HepG2 (cell line): ENCODE measurements around the gene BGN. TPM values are rescaled to one million over a fixed set of nuclear protein-coding genes. Genes with fewer than 3 reads are reported as not detected.

ENCODE experiments used
- ATF1 ChIP-seq: IDR thresholded peaks from 2 replicates; pipeline ENCODE4 v1.6.1; 2016; ENCODE audit warnings: mild to moderate bottlenecking, control low read depth
- CBX2 ChIP-seq, 2 experiments: fragments of 200-600 bp in 1 of 2; sonication (generic); formaldehyde crosslinking in 1 of 2; IDR thresholded peaks; 2 replicates each; pipeline versions ENCODE4 v1.7.0 to v1.8.1; 2018 to 2022; ENCODE audit warnings: low read depth in 2 of 2, low read length in 1 of 2, mild to moderate bottlenecking in 1 of 2, missing genetic modification reagents in 1 of 2
- CENPX ChIP-seq: sonication (generic); formaldehyde crosslinking; IDR thresholded peaks from 2 replicates; pipeline ENCODE4 v1.9.0; 2021; ENCODE audit warnings: mild to moderate bottlenecking, missing genetic modification reagents, moderate library complexity
- FOXK1 ChIP-seq: sonication (generic); formaldehyde crosslinking; IDR thresholded peaks from 2 replicates; pipeline ENCODE4 v1.4.0; 2020; ENCODE audit warnings: low read depth, missing genetic modification reagents, borderline replicate concordance
- GATA4 ChIP-seq: sonication (generic); IDR thresholded peaks from 2 replicates; pipeline ENCODE4 v1.6.1; 2016; ENCODE audit warnings: antibody characterized with exemption, low read depth, borderline replicate concordance
- JARID2 ChIP-seq: sonication (generic); formaldehyde crosslinking; IDR thresholded peaks from 2 replicates; pipeline ENCODE4 v1.8.1; 2023; ENCODE audit warnings: missing genetic modification reagents, inconsistent platforms; ENCODE audit not compliant: insufficient replicate concordance
- KAT7 ChIP-seq: IDR thresholded peaks from 2 replicates; pipeline ENCODE4 v1.6.1; 2018; ENCODE audit warnings: borderline replicate concordance, missing compliant biosample characterization
- MIER2 ChIP-seq: IDR thresholded peaks from 2 replicates; pipeline ENCODE4 v1.6.1; 2016; ENCODE audit warnings: missing biosample characterization, missing genetic modification reagents
- MTA3 ChIP-seq: sonication (generic); formaldehyde crosslinking; IDR thresholded peaks from 2 replicates; pipeline ENCODE4 v1.4.0; 2020; ENCODE audit warnings: missing genetic modification reagents
- NAIF1 ChIP-seq: sonication (generic); formaldehyde crosslinking; IDR thresholded peaks from 2 replicates; pipeline ENCODE4 v1.5.0; 2020; ENCODE audit warnings: mild to moderate bottlenecking, missing genetic modification reagents, borderline replicate concordance
- NCOA1 ChIP-seq: sonication (generic); formaldehyde crosslinking; IDR thresholded peaks from 2 replicates; pipeline ENCODE4 v1.9.0; 2021; ENCODE audit warnings: missing genetic modification reagents
- PAXIP1 ChIP-seq: sonication (generic); formaldehyde crosslinking; conservative IDR thresholded peaks from 2 replicates; pipeline ENCODE4 v1.4.0; 2020; ENCODE audit warnings: mild to moderate bottlenecking, missing genetic modification reagents, moderate library complexity
- SIX1 ChIP-seq: sonication (generic); formaldehyde crosslinking; IDR thresholded peaks from 2 replicates; pipeline ENCODE4 v1.4.0; 2020; ENCODE audit warnings: missing genetic modification reagents, borderline replicate concordance
- SP140L ChIP-seq: sonication (generic); formaldehyde crosslinking; IDR thresholded peaks from 2 replicates; pipeline ENCODE4 v1.4.0; 2020; ENCODE audit warnings: missing genetic modification reagents, borderline replicate concordance
- TAF1 ChIP-seq: sonication (generic); formaldehyde crosslinking; IDR thresholded peaks from 2 replicates; pipeline ENCODE4 v1.4.0; 2020; ENCODE audit warnings: missing genetic modification reagents
- TFAP4 ChIP-seq: sonication (generic); IDR thresholded peaks from 2 replicates; pipeline ENCODE4 v1.6.1; 2016; ENCODE audit warnings: low read depth, borderline replicate concordance
- ZBTB38 ChIP-seq: sonication (generic); formaldehyde crosslinking; IDR thresholded peaks from 2 replicates; pipeline ENCODE4 v1.5.1; 2020; ENCODE audit warnings: mild to moderate bottlenecking, missing genetic modification reagents
- ZFP62 ChIP-seq: sonication (generic); formaldehyde crosslinking; IDR thresholded peaks from 2 replicates; pipeline ENCODE4 v1.4.0; 2020; ENCODE audit warnings: missing genetic modification reagents
- ZNF121 ChIP-seq: sonication (generic); formaldehyde crosslinking; IDR thresholded peaks from 2 replicates; pipeline ENCODE4 v1.5.0; 2020; ENCODE audit warnings: mild to moderate bottlenecking, missing genetic modification reagents
- ZNF230 ChIP-seq: sonication (generic); formaldehyde crosslinking; IDR thresholded peaks from 2 replicates; pipeline ENCODE4 v1.4.0; 2020; ENCODE audit warnings: mild to moderate bottlenecking, missing genetic modification reagents
- ZNF251 ChIP-seq: sonication (generic); formaldehyde crosslinking; IDR thresholded peaks from 2 replicates; pipeline ENCODE4 v1.9.0; 2021; ENCODE audit warnings: mild to moderate bottlenecking, missing genetic modification reagents
- ZNF343 ChIP-seq: sonication (generic); formaldehyde crosslinking; IDR thresholded peaks from 2 replicates; pipeline ENCODE4 v1.4.0; 2020; ENCODE audit warnings: mild to moderate bottlenecking, missing genetic modification reagents
- ZNF563 ChIP-seq: sonication (generic); formaldehyde crosslinking; IDR thresholded peaks from 2 replicates; pipeline ENCODE4 v1.8.0; 2022; ENCODE audit warnings: mild to moderate bottlenecking, moderate library complexity, missing genetic modification reagents
- ZNF580 ChIP-seq: IDR thresholded peaks from 2 replicates; pipeline ENCODE4 v1.6.1; 2016; ENCODE audit warnings: low read depth, borderline replicate concordance
- ZNF7 ChIP-seq: IDR thresholded peaks from 2 replicates; pipeline ENCODE4 v1.6.1; 2016; ENCODE audit warnings: missing biosample characterization, missing genetic modification reagents
- ZNF746 ChIP-seq: sonication (generic); formaldehyde crosslinking; IDR thresholded peaks from 2 replicates; pipeline ENCODE4 v1.8.0; 2022; ENCODE audit warnings: mild to moderate bottlenecking, missing genetic modification reagents
- ZNF747 ChIP-seq: sonication (generic); formaldehyde crosslinking; IDR thresholded peaks from 2 replicates; pipeline ENCODE4 v1.8.1; 2023; ENCODE audit warnings: missing genetic modification reagents, mild to moderate bottlenecking, borderline replicate concordance
- ZSCAN21 ChIP-seq: sonication (generic); formaldehyde crosslinking; IDR thresholded peaks from 2 replicates; pipeline ENCODE4 v1.8.0; 2022; ENCODE audit warnings: mild to moderate bottlenecking, missing genetic modification reagents, moderate library complexity, borderline replicate concordance
- polyA plus RNA-seq, 8 experiments: library from polyadenylated mRNA; depleted of rRNA in 3 of 8; stranded (reverse) in 7 of 8; unstranded in 1 of 8; fragments of >200 nt; fragmentation: Illumina TruSeq in 4 of 8; extraction: Trizol in 4 of 8; gene quantifications; 2 replicates each; pipeline versions ENCODE4 v1.2.1 to v1.2.3, GENCODE V29; 2011 to 2016; ENCODE audit warnings: low read depth in 4 of 8, missing spikeins in 1 of 8, mixed read lengths in 1 of 8; ENCODE audit not compliant: insufficient read depth in 1 of 8
- total RNA-seq, 5 experiments: library from RNA; depleted of rRNA; stranded (reverse); fragments of >200 nt; fragmentation: Illumina TruSeq; extraction: Trizol; gene quantifications; 2 replicates each; pipeline ENCODE4 v1.2.3, GENCODE V29; 2016; ENCODE audit warnings: low read depth in 1 of 5

Gene BGN
- total and polyA plus RNA-seq, 2 of the 13 experiments (the other 11 are each of a cell fraction or from before 2014, with no cell fraction given) = 0.18 to 0.63 TPM

GRCh38 chrX:153488231-153488914 lies 6.4 kb upstream of the BGN start (continued):
- peak; percentile 88 for TF ChIP-seq PAXIP1 (CRISPR knock-in tag)
- TF ChIP-seq ZNF563 (CRISPR knock-in tag) = no peak
- TF ChIP-seq SIX1 (CRISPR knock-in tag) = no peak
- no peak for TF ChIP-seq ZNF580 (CRISPR knock-in tag)
- TF ChIP-seq MIER2 (CRISPR knock-in tag) = no peak
- TF ChIP-seq ZFP62 (CRISPR knock-in tag) = no peak
- peak; percentile 88 for TF ChIP-seq TFAP4
- TF ChIP-seq ZNF121 (CRISPR knock-in tag) = no peak
- TF ChIP-seq CENPX = no peak
- no peak for TF ChIP-seq GATA4
- TF ChIP-seq ZBTB38 = no peak
- TF ChIP-seq NCOA1 = no peak
- no peak for TF ChIP-seq KAT7 (CRISPR knock-in tag)
- TF ChIP-seq ZNF746 (CRISPR knock-in tag) = peak; percentile 40; the same call in 1 of the 2 replicates
- TF ChIP-seq ATF1 = no peak
- TF ChIP-seq NAIF1 (CRISPR knock-in tag) = no peak
- TF ChIP-seq ZNF747 (CRISPR knock-in tag) = no peak
- no peak for TF ChIP-seq ZNF7 (CRISPR knock-in tag)
- no peak for TF ChIP-seq CBX2 (IDR thresholded peaks at IDR 0.05; ENCODE audit: low read depth, low read length)
- TF ChIP-seq CBX2 (CRISPR knock-in tag; IDR thresholded peaks at IDR 0.05; ENCODE audit: low read depth) = no peak
- TF ChIP-seq ZNF343 (CRISPR knock-in tag) = no peak
- TF ChIP-seq ZNF251 (CRISPR knock-in tag) = no peak
- no peak for TF ChIP-seq FOXK1
- no peak for TF ChIP-seq SP140L (CRISPR knock-in tag)
- TF ChIP-seq TAF1 (CRISPR knock-in tag) = no peak
- no peak for TF ChIP-seq MTA3 (CRISPR knock-in tag)
- TF ChIP-seq ZSCAN21 = peak; percentile 51; the same call in 1 of the 2 replicates
- no peak for TF ChIP-seq JARID2 (CRISPR knock-in tag)
- no peak for TF ChIP-seq ZNF230 (CRISPR knock-in tag)
